Bone marrow (tissue), 2 donors: ENCODE results near the gene ATP9B.
"Not testable (repeated sequence)": the region's sequence is repeated elsewhere in the genome, so short reads cannot be mapped to it uniquely, and the experiment has no call there.

Experiments used
- DNase-seq, 2 donors: peaks; one replicate each; lab custom pipeline; 2025; lab: John Stamatoyannopoulos, UW

Gene ATP9B

GRCh38 chr18:79361766-79362522, 292.8 kb downstream of the ATP9B start:
- no peak for DNase-seq

- no peak for DNase-seq
These were observed 296.5 kb downstream of the ATP9B start for GRCh38 chr18:79365701-79366100.

GRCh38 chr18:79366177-79367094, 297.2 kb downstream of the ATP9B start:
- DNase-seq: no peak

GRCh38 chr18:79367480-79367879, 298.3 kb downstream of the ATP9B start:
- DNase-seq: no peak

GRCh38 chr18:79367989-79368388, 298.8 kb downstream of the ATP9B start:
- no peak for DNase-seq

- DNase-seq: peak in 1 of 2 donors; percentile 53
These were observed 299.5 kb downstream of the ATP9B start for GRCh38 chr18:79368681-79369080.

GRCh38 chr18:79371561-79372121, 302.4 kb downstream of the ATP9B start:
- DNase-seq: no peak

GRCh38 chr18:79372461-79372860, 303.3 kb downstream of the ATP9B start:
- DNase-seq: no peak

- DNase-seq: no peak
These were observed 303.8 kb downstream of the ATP9B start for GRCh38 chr18:79372991-79373390.

GRCh38 chr18:79373736-79374135, 304.5 kb downstream of the ATP9B start:
- no peak for DNase-seq

- no peak for DNase-seq
These were observed 305.4 kb downstream of the ATP9B start for GRCh38 chr18:79374408-79375171.

- no peak for DNase-seq
These were observed 306.4 kb downstream of the ATP9B start for GRCh38 chr18:79375441-79376154.

- not testable (repeated sequence) for DNase-seq
These were observed 307.5 kb downstream of the ATP9B start for GRCh38 chr18:79376661-79377060.

- DNase-seq: no peak
These were observed 308.1 kb downstream of the ATP9B start for GRCh38 chr18:79377187-79377891.

- DNase-seq: peak; percentile 64 to 65
These were observed 309.5 kb downstream of the ATP9B start for GRCh38 chr18:79378536-79379250.

GRCh38 chr18:79379251-79379905, 310.2 kb downstream of the ATP9B start:
- no peak for DNase-seq

GRCh38 chr18:79379931-79380815, 311.0 kb downstream of the ATP9B start:
- DNase-seq: no peak
